IMR-90 (cell line): Measurements from ENCODE around the gene RPL18. TPM values are rescaled to one million over a fixed set of nuclear protein-coding genes. Genes with fewer than 3 reads are reported as not detected.

Source experiments
- ATAC-seq: fragments of 200-7000 bp; cut with Tn5 transposase; 2 replicates; pipeline ENCODE4 v1.9.1; 2020; ENCODE audit warnings: low read depth, mild to moderate bottlenecking, moderate library complexity
- BruUV-seq: library from RNA; stranded (reverse); fragments of 400-500 nt; replicated peaks from 2 replicates; lab custom pipeline; 2021; lab: Mats Ljungman, UMichigan
- CTCF ChIA-PET: fragments of 300-600 bp; formaldehyde crosslinking; extraction: SDS; loops from one replicate; lab custom pipeline; 2021; ENCODE audit warnings: antibody characterized with exemption; lab: Yijun Ruan, JAX
- POLR2A ChIA-PET: fragments of 300-600 bp; sonication (Branson Sonifier 250); formaldehyde crosslinking; loops from one replicate; lab custom pipeline; 2022; ENCODE audit warnings: antibody characterized with exemption; ENCODE audit not compliant: unreplicated experiment; lab: Charles Lee
- DNase-seq: peaks from one replicate; pipeline ENCODE4 v3.0.0; 2013
- H2AFZ ChIP-seq: replicated peaks from 2 replicates; pipeline ENCODE3; 2013; ENCODE audit warnings: low read length, mild to moderate bottlenecking; ENCODE audit not compliant: poor library complexity
- H2AK5ac ChIP-seq: 2 replicates; pipeline ENCODE4 v1.6.1; 2013; ENCODE audit warnings: low read depth, low read length, inconsistent platforms
- H2AK9ac ChIP-seq: replicated peaks from 2 replicates; pipeline ENCODE3; 2013; ENCODE audit warnings: mild to moderate bottlenecking, low read depth, low read length, moderate library complexity; ENCODE audit not compliant: poor library complexity
- H2BK120ac ChIP-seq: 2 replicates; pipeline ENCODE4 v1.6.1; 2013; ENCODE audit warnings: low read depth, low read length, inconsistent platforms
- H2BK15ac ChIP-seq: 3 replicates; pipeline ENCODE4 v1.6.1; 2013; ENCODE audit warnings: low read depth, low read length, inconsistent platforms
- H2BK20ac ChIP-seq: 2 replicates; pipeline ENCODE4 v1.6.1; 2013; ENCODE audit warnings: low read depth, mild to moderate bottlenecking, inconsistent platforms, low read length, moderate library complexity
- H2BK5ac ChIP-seq: 2 replicates; pipeline ENCODE4 v1.6.1; 2013; ENCODE audit warnings: mild to moderate bottlenecking, low read depth, low read length, inconsistent platforms; ENCODE audit not compliant: poor library complexity, severe bottlenecking
- H3K14ac ChIP-seq: replicated peaks from 2 replicates; pipeline ENCODE4 v1.6.1; 2013; ENCODE audit warnings: low read depth, low read length, inconsistent platforms
- H3K18ac ChIP-seq: 2 replicates; pipeline ENCODE4 v1.6.1; 2013; ENCODE audit warnings: low read depth, low read length, control low read depth
- H3K23ac ChIP-seq: 2 replicates; pipeline ENCODE4 v1.6.1; 2013; ENCODE audit warnings: low read depth, low read length, inconsistent platforms
- H3K27ac ChIP-seq: 2 replicates; pipeline ENCODE4 v1.5.1; 2013; ENCODE audit warnings: mild to moderate bottlenecking, control low read depth, low read length; ENCODE audit not compliant: insufficient read depth
- H3K27me3 ChIP-seq: 2 replicates; pipeline ENCODE4 v1.6.1; 2013; ENCODE audit warnings: low read length; ENCODE audit not compliant: control insufficient read depth, insufficient read depth
- H3K36me3 ChIP-seq: 2 replicates; pipeline ENCODE4 v1.6.1; 2013; ENCODE audit warnings: low read length, mixed read lengths; ENCODE audit not compliant: control insufficient read depth, insufficient read depth
- H3K4ac ChIP-seq: 2 replicates; pipeline ENCODE4 v1.6.1; 2013; ENCODE audit warnings: low read depth, low read length, inconsistent platforms
- H3K4me1 ChIP-seq: 2 replicates; pipeline ENCODE4 v1.6.1; 2013; ENCODE audit warnings: low read length, mixed read lengths; ENCODE audit not compliant: control insufficient read depth, insufficient read depth
- H3K4me2 ChIP-seq: 2 replicates; pipeline ENCODE4 v1.6.1; 2013; ENCODE audit warnings: low read depth, mild to moderate bottlenecking, control low read depth, low read length, moderate library complexity
- H3K4me3 ChIP-seq: 2 replicates; pipeline ENCODE4 v1.5.1; 2013; ENCODE audit warnings: low read depth, mild to moderate bottlenecking, control low read depth, low read length, moderate library complexity; ENCODE audit not compliant: insufficient read depth
- H3K56ac ChIP-seq: 2 replicates; pipeline ENCODE4 v1.6.1; 2013; ENCODE audit warnings: low read length, inconsistent platforms; ENCODE audit not compliant: insufficient read depth; ENCODE audit errors: extremely low read depth
- H3K79me1 ChIP-seq, 2 experiments: 2 replicates each; pipeline ENCODE4 v1.6.1; 2013; ENCODE audit warnings: low read length in 2 of 2, inconsistent platforms in 1 of 2, low read depth in 1 of 2
- H3K9ac ChIP-seq: 2 replicates; pipeline ENCODE4 v1.6.1; 2013; ENCODE audit warnings: low read depth, low read length, control low read depth
- H3K9me1 ChIP-seq: 2 replicates; pipeline ENCODE4 v1.6.1; 2013; ENCODE audit warnings: low read length, inconsistent platforms; ENCODE audit not compliant: insufficient read depth
- H3K9me3 ChIP-seq: 2 replicates; pipeline ENCODE4 v1.6.1; 2013; ENCODE audit warnings: low read length; ENCODE audit not compliant: control insufficient read depth, insufficient read depth
- H4K20me1 ChIP-seq: 2 replicates; pipeline ENCODE4 v1.6.1; 2013; ENCODE audit warnings: low read length, inconsistent platforms; ENCODE audit not compliant: insufficient read depth
- H4K5ac ChIP-seq: 2 replicates; pipeline ENCODE4 v1.6.1; 2013; ENCODE audit warnings: mild to moderate bottlenecking, low read depth, low read length, control low read depth
- H4K8ac ChIP-seq, 2 experiments: 2 replicates each; pipeline ENCODE4 v1.6.1; 2013; ENCODE audit warnings: low read depth in 2 of 2, low read length in 2 of 2, control low read depth in 1 of 2, inconsistent platforms in 1 of 2
- H4K91ac ChIP-seq: 2 replicates; pipeline ENCODE4 v1.6.1; 2013; ENCODE audit warnings: low read depth, low read length, inconsistent platforms; ENCODE audit not compliant: insufficient read depth
- BHLHE40 ChIP-seq: fragments of 150-350 bp; IDR thresholded peaks from 2 replicates; pipeline ENCODE4 v1.6.1; 2016; ENCODE audit warnings: mild to moderate bottlenecking, low read depth, low read length
- CEBPB ChIP-seq: IDR thresholded peaks from 2 replicates; pipeline ENCODE4 v1.6.1; 2012; ENCODE audit warnings: low read depth, low read length, improper control_type of control experiment
- CHD1 ChIP-seq: IDR thresholded peaks from 2 replicates; pipeline ENCODE4 v1.6.1; 2012; ENCODE audit warnings: low read depth, low read length, improper control_type of control experiment
- FOS ChIP-seq: fragments of 150-350 bp; IDR thresholded peaks from 2 replicates; pipeline ENCODE4 v1.6.1; 2016; ENCODE audit warnings: low read depth, low read length
- MAFK ChIP-seq: IDR thresholded peaks from 2 replicates; pipeline ENCODE4 v1.6.1; 2012; ENCODE audit warnings: low read depth, low read length, improper control_type of control experiment
- MAZ ChIP-seq: IDR thresholded peaks from 2 replicates; pipeline ENCODE4 v1.6.1; 2012; ENCODE audit warnings: low read depth, mild to moderate bottlenecking, low read length, improper control_type of control experiment, moderate library complexity, borderline replicate concordance
- MXI1 ChIP-seq: IDR thresholded peaks from 2 replicates; pipeline ENCODE4 v1.6.1; 2012; ENCODE audit warnings: low read depth, mild to moderate bottlenecking, low read length, moderate library complexity, borderline replicate concordance
- NFE2L2 ChIP-seq: fragments of 150-350 bp; IDR thresholded peaks from 2 replicates; pipeline ENCODE4 v1.6.1; 2016; ENCODE audit warnings: low read depth, mild to moderate bottlenecking, low read length
- POLR2A ChIP-seq: IDR thresholded peaks from 2 replicates; pipeline ENCODE4 v1.6.1; 2012; ENCODE audit warnings: mild to moderate bottlenecking, low read depth, low read length
- RAD21 ChIP-seq: IDR thresholded peaks from 2 replicates; pipeline ENCODE4 v1.6.1; 2012; ENCODE audit warnings: low read length, improper control_type of control experiment
- RCOR1 ChIP-seq: IDR thresholded peaks from 2 replicates; pipeline ENCODE4 v1.6.1; 2012; ENCODE audit warnings: mild to moderate bottlenecking, low read length, improper control_type of control experiment; ENCODE audit not compliant: insufficient replicate concordance
- RFX5 ChIP-seq: IDR thresholded peaks from 2 replicates; pipeline ENCODE4 v1.8.0; 2012; ENCODE audit warnings: low read depth, mild to moderate bottlenecking, low read length, moderate library complexity
- SMC3 ChIP-seq: fragments of 150-350 bp; IDR thresholded peaks from 2 replicates; pipeline ENCODE4 v1.6.1; 2016; ENCODE audit warnings: low read depth, mild to moderate bottlenecking, antibody characterized with exemption, low read length, moderate library complexity
- WGBS, 2 experiments: methylation state at CpG; one replicate each; pipeline versions ENCODE4 v1.1.5 to v1.1.7; 2013; ENCODE audit warnings: missing lambda C conversion rate in 2 of 2; ENCODE audit not compliant: insufficient read length in 1 of 2; ENCODE audit errors: extremely low coverage in 2 of 2; 5-methylcytosine and 5-hydroxymethylcytosine counted together
- dilution Hi-C: fragments of 300-500 bp; cut with HindIII; formaldehyde crosslinking; loops from one replicate; pipeline ENCODE4 v1.14.3; 2018; ENCODE audit warnings: low sequenced_read_pairs; ENCODE audit not compliant: unreplicated experiment
- in situ Hi-C: fragments of 300-500 bp; cut with MboI; formaldehyde crosslinking; loops from 3 replicates; pipeline ENCODE4 v1.14.3; 2019; ENCODE audit warnings: low sequenced_read_pairs, inconsistent platforms, mixed read lengths
- intact Hi-C: fragments of 100-400 bp; cut with micrococcal nuclease; formaldehyde crosslinking; loops from 2 replicates; pipeline ENCODE4 v1.10.0; 2022
- polyA plus RNA-seq, 3 experiments: library from polyadenylated mRNA; depleted of rRNA; stranded (reverse); fragments of >200 nt; gene quantifications; 2 replicates each; pipeline ENCODE4 v1.2.3, GENCODE V29; 2012; ENCODE audit warnings: low replicate concordance in 1 of 3
- total RNA-seq: library from RNA; depleted of rRNA; stranded (reverse); fragments of >200 nt; gene quantifications from 2 replicates; pipeline ENCODE4 v1.2.3, GENCODE V29; 2012
- TF ChIP-seq, protein P1 (sequence below): fragments of 150-350 bp; IDR thresholded peaks from 2 replicates; pipeline ENCODE4 v1.6.1; 2017; ENCODE audit warnings: mild to moderate bottlenecking, antibody characterized with exemption, low read length, low read depth
- TF ChIP-seq, protein P2 (sequence below): conservative IDR thresholded peaks from 2 replicates; pipeline ENCODE4 v1.5.1; 2012; ENCODE audit warnings: mild to moderate bottlenecking, low read depth, low read length, improper control_type of control experiment
- TF ChIP-seq, protein P3 (sequence below): fragments of 150-350 bp; IDR thresholded peaks from 2 replicates; pipeline ENCODE4 v1.6.1; 2016; ENCODE audit warnings: low read depth, mild to moderate bottlenecking, low read length, moderate library complexity, borderline replicate concordance

Gene RPL18
- total and polyA plus RNA-seq, 2 of the 4 experiments (the other 2 are of a cell fraction): 1,909 to 2,254 TPM

DNA sequence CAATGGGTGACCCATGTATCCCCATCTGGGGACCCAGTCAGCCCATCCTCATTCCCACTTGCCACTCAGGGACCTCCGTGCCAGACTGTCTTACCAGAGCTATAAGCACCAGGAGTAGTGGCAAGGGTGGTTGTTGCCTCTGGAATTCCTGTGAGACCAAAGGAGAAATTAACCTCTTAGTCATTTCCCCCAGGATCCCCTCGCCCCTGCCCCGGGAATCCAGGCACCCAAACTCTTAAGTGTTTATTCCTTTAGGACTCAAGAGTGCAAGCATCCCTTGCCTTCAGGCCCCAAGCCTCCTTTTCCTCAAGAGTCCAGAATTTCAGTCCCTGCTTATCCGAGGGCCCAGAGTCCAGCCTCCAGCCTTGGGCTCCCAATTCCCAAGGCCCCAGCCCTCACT, 44.7 kb upstream of the RPL18 start:
- H3K14ac ChIP-seq: no peak overlapping the region
- H3K4me3 ChIP-seq: no peak overlapping the region
- ChIA-PET POLR2A (no interaction called here), CTCF (no interaction called here)
- no peaks in the 10 kb centered on the region for H3K9me3 ChIP-seq
- no peaks in the 10 kb centered on the region for H3K4me1 ChIP-seq
- peaks cover 2% of the 10 kb centered on the region for H3K27me3 ChIP-seq
- H2AK9ac ChIP-seq: peak overlapping the region; percentile 39
- TF ChIP-seq CHD1: no peak
- no peak for TF ChIP-seq RAD21
- TF ChIP-seq, protein P1, sequence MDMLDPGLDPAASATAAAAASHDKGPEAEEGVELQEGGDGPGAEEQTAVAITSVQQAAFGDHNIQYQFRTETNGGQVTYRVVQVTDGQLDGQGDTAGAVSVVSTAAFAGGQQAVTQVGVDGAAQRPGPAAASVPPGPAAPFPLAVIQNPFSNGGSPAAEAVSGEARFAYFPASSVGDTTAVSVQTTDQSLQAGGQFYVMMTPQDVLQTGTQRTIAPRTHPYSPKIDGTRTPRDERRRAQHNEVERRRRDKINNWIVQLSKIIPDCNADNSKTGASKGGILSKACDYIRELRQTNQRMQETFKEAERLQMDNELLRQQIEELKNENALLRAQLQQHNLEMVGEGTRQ: no peak
- TF ChIP-seq, protein P2, sequence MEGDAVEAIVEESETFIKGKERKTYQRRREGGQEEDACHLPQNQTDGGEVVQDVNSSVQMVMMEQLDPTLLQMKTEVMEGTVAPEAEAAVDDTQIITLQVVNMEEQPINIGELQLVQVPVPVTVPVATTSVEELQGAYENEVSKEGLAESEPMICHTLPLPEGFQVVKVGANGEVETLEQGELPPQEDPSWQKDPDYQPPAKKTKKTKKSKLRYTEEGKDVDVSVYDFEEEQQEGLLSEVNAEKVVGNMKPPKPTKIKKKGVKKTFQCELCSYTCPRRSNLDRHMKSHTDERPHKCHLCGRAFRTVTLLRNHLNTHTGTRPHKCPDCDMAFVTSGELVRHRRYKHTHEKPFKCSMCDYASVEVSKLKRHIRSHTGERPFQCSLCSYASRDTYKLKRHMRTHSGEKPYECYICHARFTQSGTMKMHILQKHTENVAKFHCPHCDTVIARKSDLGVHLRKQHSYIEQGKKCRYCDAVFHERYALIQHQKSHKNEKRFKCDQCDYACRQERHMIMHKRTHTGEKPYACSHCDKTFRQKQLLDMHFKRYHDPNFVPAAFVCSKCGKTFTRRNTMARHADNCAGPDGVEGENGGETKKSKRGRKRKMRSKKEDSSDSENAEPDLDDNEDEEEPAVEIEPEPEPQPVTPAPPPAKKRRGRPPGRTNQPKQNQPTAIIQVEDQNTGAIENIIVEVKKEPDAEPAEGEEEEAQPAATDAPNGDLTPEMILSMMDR: no peak
- no peak for TF ChIP-seq MXI1
- no peak for TF ChIP-seq FOS
- TF ChIP-seq SMC3: no peak
- TF ChIP-seq NFE2L2: no peak
- TF ChIP-seq, protein P3, sequence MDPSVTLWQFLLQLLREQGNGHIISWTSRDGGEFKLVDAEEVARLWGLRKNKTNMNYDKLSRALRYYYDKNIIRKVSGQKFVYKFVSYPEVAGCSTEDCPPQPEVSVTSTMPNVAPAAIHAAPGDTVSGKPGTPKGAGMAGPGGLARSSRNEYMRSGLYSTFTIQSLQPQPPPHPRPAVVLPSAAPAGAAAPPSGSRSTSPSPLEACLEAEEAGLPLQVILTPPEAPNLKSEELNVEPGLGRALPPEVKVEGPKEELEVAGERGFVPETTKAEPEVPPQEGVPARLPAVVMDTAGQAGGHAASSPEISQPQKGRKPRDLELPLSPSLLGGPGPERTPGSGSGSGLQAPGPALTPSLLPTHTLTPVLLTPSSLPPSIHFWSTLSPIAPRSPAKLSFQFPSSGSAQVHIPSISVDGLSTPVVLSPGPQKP: no peak
- no peak for TF ChIP-seq POLR2A
- no peak for TF ChIP-seq MAZ
- no peak for TF ChIP-seq RFX5
- no peak for TF ChIP-seq CEBPB
- no peak for TF ChIP-seq RCOR1
- no peak for TF ChIP-seq MAFK
- TF ChIP-seq BHLHE40: no peak
- dilution Hi-C loops: no loop called here
- 81% methylated on average over 3 of the region's 4 CpGs; no CpG with 5 or more reads in 1 of the 2 experiments for WGBS, 2 experiments
- no peak overlapping the region for H4K8ac ChIP-seq
- no peak overlapping the region for H3K4ac ChIP-seq
- in situ Hi-C loops: no loop called here
- H2AK5ac ChIP-seq: no peak overlapping the region
- no peaks in the 10 kb centered on the region for H4K20me1 ChIP-seq
- no peak overlapping the region for H3K27ac ChIP-seq
- H2BK5ac ChIP-seq: no peak overlapping the region
- H3K56ac ChIP-seq: no peak overlapping the region
- no TSS peak for BruUV-seq
- DNase-seq (no peak), ATAC-seq (no peak)
- no peak overlapping the region for H2BK120ac ChIP-seq
- no peak overlapping the region for H3K23ac ChIP-seq
- no peak overlapping the region for H3K9ac ChIP-seq
- H3K79me1 ChIP-seq: no peaks in the 10 kb centered on the region
- H2BK15ac ChIP-seq: no peak overlapping the region
- H3K18ac ChIP-seq: no peak overlapping the region
- no peak overlapping the region for H3K4me2 ChIP-seq
- H4K5ac ChIP-seq: no peak overlapping the region
- no peak overlapping the region for H2AFZ ChIP-seq
- H2BK20ac ChIP-seq: no peak overlapping the region
- H3K36me3 ChIP-seq: no peaks in the 10 kb centered on the region
- intact Hi-C loops: no loop called here
- H3K9me1 ChIP-seq: no peaks in the 10 kb centered on the region
- no peak overlapping the region for H4K91ac ChIP-seq
